ENCODE data around the gene RPL18. TPM values are rescaled to one million over a fixed set of nuclear protein-coding genes. Genes with fewer than 3 reads are reported as not detected.
A peak's percentile ranks its signal among the peaks of the same experiment; 100 is the strongest.

The RPL18 gene
- total and polyA plus RNA-seq, 4 experiments from 2014 or later, result 2,084 to 2,448 (median 2,268) TPM

GRCh38 chr19:48598996-48599700 lies 19.8 kb downstream of the RPL18 start:
- peaks cover 2 to 23% (median 6%) of the 10 kb centered on the region in 4 donors for H3K4me1 Mint-ChIP-seq
- Histone ChIP-seq H3K9me3 (ENCODE audit: control insufficient read depth in 1 of 2, low read length in 2 of 2) (no peaks in the 10 kb centered on the region), H3K27ac (ENCODE audit: low read depth, low read length) (no peak overlapping the region), H3K4me1 (ENCODE audit: insufficient read depth, low read length) (peaks cover 16% of the 10 kb centered on the region), H3K4me3 (ENCODE audit: low read length in 2 of 2) (no peak overlapping the region), H3K27me3 (ENCODE audit: insufficient read depth, low read length) (no peaks in the 10 kb centered on the region), H3K36me3 (ENCODE audit: insufficient read depth, low read length) (no peaks in the 10 kb centered on the region)
- H3K27ac Mint-ChIP-seq, result peak overlapping the region in 2 of 7 donors; percentile 62 to 66
- ChIA-PET CTCF (ENCODE audit: partially characterized antibody) (interaction anchor here (1.6 kb wide), 1 partner anchor 9 kb away, joined by 5 read pairs; no protein-coding TSS in a partner anchor), POLR2A (ENCODE audit: partially characterized antibody) (no interaction called here)
- no peak for DNase-seq
- H3K36me3 Mint-ChIP-seq, result no peaks in the 10 kb centered on the region
- intact Hi-C loops (cut with micrococcal nuclease), result no loop called here
- H3K4me3 Mint-ChIP-seq, result peak overlapping the region in 1 of 8 donors; percentile 23
- H3K9me3 Mint-ChIP-seq, result no peaks in the 10 kb centered on the region
- H3K27me3 Mint-ChIP-seq, result peaks cover 0 to 3% of the 10 kb centered on the region in 2 donors

- Mint-ChIP-seq H3K36me3 (no peaks in the 10 kb centered on the region), H3K4me1 (peaks cover 5 to 30% (median 13%) of the 10 kb centered on the region in 4 donors), H3K27ac (peak overlapping the region; percentile 88 to 93 (median 92)), H3K9me3 (no peaks in the 10 kb centered on the region), H3K4me3 (peak overlapping the region; percentile 68 to 86 (median 80)), H3K27me3 (peaks cover 0 to 3% of the 10 kb centered on the region in 2 donors)
- Histone ChIP-seq H3K4me1 (ENCODE audit: insufficient read depth, low read length) (peaks cover 22% of the 10 kb centered on the region), H3K9me3 (ENCODE audit: control insufficient read depth in 1 of 2, low read length in 2 of 2) (no peaks in the 10 kb centered on the region), H3K27ac (ENCODE audit: low read depth, low read length) (peak overlapping the region; percentile 54), H3K27me3 (ENCODE audit: insufficient read depth, low read length) (no peaks in the 10 kb centered on the region), H3K4me3 (ENCODE audit: low read length in 2 of 2) (peak overlapping the region; percentile 5 to 51), H3K36me3 (ENCODE audit: insufficient read depth, low read length) (no peaks in the 10 kb centered on the region)
- intact Hi-C loops (cut with micrococcal nuclease), result no loop called here
- ChIA-PET POLR2A (ENCODE audit: partially characterized antibody) (interaction anchor here (0.5 to 1.4 kb wide), 3 partner anchors 22 to 268 kb away, joined by 3 to 4 read pairs (median 3); partner anchors contain the start of genes RPL18 and SPHK2), CTCF (ENCODE audit: partially characterized antibody) (interaction anchor here (1.3 kb wide), 2 partner anchors 12 kb away, joined by 3 read pairs; no protein-coding TSS in a partner anchor)
- DNase-seq, result peak; percentile 50 to 76 (median 71)
Measured at GRCh38 chr19:48596679-48597465, 22.1 kb downstream of the RPL18 start.

DNA sequence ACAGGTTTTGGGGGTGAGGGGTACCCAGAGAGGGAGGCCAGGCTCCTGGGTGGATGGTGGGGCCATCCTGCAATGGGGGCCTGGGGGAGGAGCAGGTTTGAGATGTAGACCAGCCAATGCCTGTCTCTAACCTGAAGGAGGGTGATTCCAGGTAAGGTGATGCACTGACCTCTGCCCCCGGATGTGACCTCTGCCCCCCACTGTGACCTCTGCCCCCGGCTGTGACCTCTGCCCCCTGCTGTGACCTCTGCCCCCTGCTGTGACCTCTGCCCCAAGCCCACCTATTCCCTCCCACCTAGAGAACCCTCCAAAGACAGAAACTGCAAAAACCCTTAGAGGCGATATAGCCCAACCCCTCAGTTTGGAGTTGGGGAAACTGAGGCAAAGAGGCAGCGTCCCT lies 22.7 kb downstream of the RPL18 start:
- Histone ChIP-seq H3K27ac (ENCODE audit: low read depth, low read length) (peak overlapping the region; percentile 54), H3K4me3 (ENCODE audit: low read length in 2 of 2) (peak overlapping the region in 1 of 2 donors; percentile 5), H3K36me3 (ENCODE audit: insufficient read depth, low read length) (no peaks in the 10 kb centered on the region), H3K4me1 (ENCODE audit: insufficient read depth, low read length) (peaks cover 22% of the 10 kb centered on the region), H3K27me3 (ENCODE audit: insufficient read depth, low read length) (no peaks in the 10 kb centered on the region), H3K9me3 (ENCODE audit: control insufficient read depth in 1 of 2, low read length in 2 of 2) (no peaks in the 10 kb centered on the region)
- Mint-ChIP-seq H3K9me3 (no peaks in the 10 kb centered on the region), H3K4me1 (peaks cover 8 to 36% (median 14%) of the 10 kb centered on the region in 4 donors), H3K4me3 (peak overlapping the region; percentile 36 to 86 (median 72)), H3K27ac (peak overlapping the region; percentile 52 to 93 (median 86)), H3K36me3 (no peaks in the 10 kb centered on the region), H3K27me3 (peaks cover 0 to 3% of the 10 kb centered on the region in 2 donors)
- ChIA-PET POLR2A (ENCODE audit: partially characterized antibody) (interaction anchor here (0.5 to 1.4 kb wide), 3 partner anchors 23 to 202 kb away, joined by 3 to 4 read pairs (median 3); partner anchors contain the start of genes RPL18 and SPHK2), CTCF (ENCODE audit: partially characterized antibody) (interaction anchor here (0.7 to 2.5 kb wide), 2 partner anchors 11 to 369 kb away, joined by 3 to 12 read pairs; no protein-coding TSS in a partner anchor)
- no peak for DNase-seq
- intact Hi-C loops (cut with micrococcal nuclease), result no loop called here

GRCh38 chr19:48595833-48596232 lies 23.1 kb downstream of the RPL18 start:
- peak overlapping the region in 5 of 8 donors; percentile 36 to 86 (median 64) for H3K4me3 Mint-ChIP-seq
- no peak for DNase-seq
- intact Hi-C loops (cut with micrococcal nuclease), result no loop called here
- no peaks in the 10 kb centered on the region for H3K36me3 Mint-ChIP-seq
- CTCF ChIA-PET (ENCODE audit: partially characterized antibody), result interaction anchor here (0.7 to 2.5 kb wide), 6 partner anchors 11 to 368 kb away, joined by 3 to 12 read pairs (median 6); no protein-coding TSS in a partner anchor
- Histone ChIP-seq H3K9me3 (ENCODE audit: control insufficient read depth in 1 of 2, low read length in 2 of 2) (no peaks in the 10 kb centered on the region), H3K36me3 (ENCODE audit: insufficient read depth, low read length) (no peaks in the 10 kb centered on the region), H3K27me3 (ENCODE audit: insufficient read depth, low read length) (no peaks in the 10 kb centered on the region), H3K27ac (ENCODE audit: low read depth, low read length) (peak overlapping the region; percentile 54), H3K4me1 (ENCODE audit: insufficient read depth, low read length) (peaks cover 22% of the 10 kb centered on the region), H3K4me3 (ENCODE audit: low read length in 2 of 2) (no peak overlapping the region)
- POLR2A ChIA-PET (ENCODE audit: partially characterized antibody), result interaction anchor here (0.9 to 1.1 kb wide), 2 partner anchors 23 to 82 kb away, joined by 3 read pairs; partner anchors contain the start of gene RPL18
- H3K27ac Mint-ChIP-seq, result peak overlapping the region; percentile 52 to 88 (median 73)
- no peaks in the 10 kb centered on the region for H3K9me3 Mint-ChIP-seq
- peaks cover 8 to 40% (median 14%) of the 10 kb centered on the region in 4 donors for H3K4me1 Mint-ChIP-seq
- peaks cover 0 to 3% of the 10 kb centered on the region in 2 donors for H3K27me3 Mint-ChIP-seq

DNA sequence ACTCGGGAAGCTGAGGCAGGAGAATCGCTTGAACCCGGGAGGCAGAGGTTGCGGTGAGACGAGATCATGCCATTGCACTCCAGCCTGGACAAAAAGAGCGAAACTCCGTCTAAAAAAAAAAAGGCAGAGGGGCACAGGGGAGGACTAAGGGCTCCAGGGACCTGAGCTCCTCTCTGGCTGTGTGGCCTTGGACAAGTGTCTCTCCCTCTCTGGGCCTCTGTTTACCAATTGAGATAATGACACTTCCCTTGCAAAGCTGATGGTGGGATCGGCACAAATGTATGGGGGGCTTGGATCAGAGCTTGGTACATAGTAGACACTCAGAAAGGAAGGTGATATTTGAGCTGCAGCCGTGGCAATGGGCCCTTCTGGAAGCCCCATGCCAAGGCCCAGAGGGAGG lies 23.8 kb downstream of the RPL18 start:
- no peak overlapping the region for H3K4me3 ChIP-seq (ENCODE audit: low read length in 2 of 2)
- H3K9me3 Mint-ChIP-seq, result no peaks in the 10 kb centered on the region
- H3K4me1 ChIP-seq (ENCODE audit: insufficient read depth, low read length), result peaks cover 22% of the 10 kb centered on the region
- ChIA-PET CTCF (ENCODE audit: partially characterized antibody) (interaction anchor here (0.8 to 2.5 kb wide), 6 partner anchors 10 to 105 kb away, joined by 3 to 12 read pairs (median 6); no protein-coding TSS in a partner anchor), POLR2A (ENCODE audit: partially characterized antibody) (interaction anchor here (0.9 to 1.1 kb wide), 2 partner anchors 23 to 81 kb away, joined by 3 read pairs; partner anchors contain the start of gene RPL18)
- intact Hi-C loops (cut with micrococcal nuclease), result no loop called here
- no peak for DNase-seq
- H3K4me1 Mint-ChIP-seq, result peaks cover 8 to 40% (median 14%) of the 10 kb centered on the region in 4 donors
- H3K36me3 Mint-ChIP-seq, result no peaks in the 10 kb centered on the region
- H3K9me3 ChIP-seq (ENCODE audit: control insufficient read depth in 1 of 2, low read length in 2 of 2), result no peaks in the 10 kb centered on the region
- peak overlapping the region in 7 of 8 donors; percentile 5 to 70 (median 67) for H3K4me3 Mint-ChIP-seq
- peaks cover 0 to 3% of the 10 kb centered on the region in 2 donors for H3K27me3 Mint-ChIP-seq
- H3K27ac Mint-ChIP-seq, result peak overlapping the region in 6 of 7 donors; percentile 67 to 94 (median 88)
- no peaks in the 10 kb centered on the region for H3K36me3 ChIP-seq (ENCODE audit: insufficient read depth, low read length)
- H3K27ac ChIP-seq (ENCODE audit: low read depth, low read length), result no peak overlapping the region
- H3K27me3 ChIP-seq (ENCODE audit: insufficient read depth, low read length), result no peaks in the 10 kb centered on the region

DNA sequence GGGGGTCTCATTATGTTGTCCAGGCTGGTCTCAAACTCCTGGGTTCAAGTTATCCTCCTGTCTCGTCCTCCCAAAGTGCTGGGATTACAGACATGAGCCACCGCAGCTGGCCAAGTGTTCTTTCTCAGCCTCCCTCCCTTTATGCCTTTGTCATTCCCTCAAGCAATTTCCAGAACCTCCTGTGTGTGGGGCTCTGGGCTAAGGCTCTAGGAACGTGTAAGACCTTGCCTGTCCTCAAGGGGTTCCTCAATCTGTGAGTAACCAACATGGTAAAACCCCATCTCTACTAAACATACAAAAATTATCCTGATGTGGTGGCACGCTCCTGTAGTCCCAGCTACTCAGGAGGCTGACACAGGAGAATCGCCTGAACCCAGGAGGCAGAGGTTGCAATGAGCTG lies 28.0 kb downstream of the RPL18 start:
- POLR2A ChIA-PET (ENCODE audit: partially characterized antibody), result no interaction called here

More for the DNA sequence above, 28.0 kb downstream of the RPL18 start:
- no peaks in the 10 kb centered on the region for H3K27me3 ChIP-seq (ENCODE audit: insufficient read depth, low read length)
- H3K36me3 Mint-ChIP-seq, result no peaks in the 10 kb centered on the region
- H3K36me3 ChIP-seq (ENCODE audit: insufficient read depth, low read length), result no peaks in the 10 kb centered on the region
- no peaks in the 10 kb centered on the region for H3K27me3 Mint-ChIP-seq
- H3K4me3 Mint-ChIP-seq, result peak overlapping the region in 2 of 8 donors; percentile 13 to 23
- no peak overlapping the region for H3K27ac ChIP-seq (ENCODE audit: low read depth, low read length)
- H3K9me3 Mint-ChIP-seq, result no peaks in the 10 kb centered on the region
- H3K4me1 ChIP-seq (ENCODE audit: insufficient read depth, low read length), result peaks cover 14% of the 10 kb centered on the region
- intact Hi-C loops (cut with micrococcal nuclease), result no loop called here
- peaks cover 11 to 36% (median 22%) of the 10 kb centered on the region in 4 donors for H3K4me1 Mint-ChIP-seq
- H3K27ac Mint-ChIP-seq, result peak overlapping the region in 1 of 7 donors; percentile 62
- no peak for DNase-seq
- CTCF ChIA-PET (ENCODE audit: partially characterized antibody), result interaction anchor here (1.4 to 13.1 kb wide), 5 partner anchors 12 to 325 kb away, joined by 3 to 203 read pairs (median 82); partner anchors contain the start of gene SPACA4
- H3K9me3 ChIP-seq (ENCODE audit: control insufficient read depth in 1 of 2, low read length in 2 of 2), result no peaks in the 10 kb centered on the region
- H3K4me3 ChIP-seq (ENCODE audit: low read length in 2 of 2), result no peak overlapping the region

All from CD4-positive, alpha-beta memory T cell (primary cell).